HFF-Myc (cell line): Measurements from ENCODE around the gene NDC1.

Source experiments
- DNase-seq: peaks from one replicate; pipeline ENCODE4 v3.0.0-alpha.2; 2011; ENCODE audit warnings: low read depth; ENCODE audit errors: extremely low read depth
- H3K4me3 ChIP-seq: replicated peaks from 2 replicates; pipeline ENCODE4 v1.5.1; 2011; ENCODE audit warnings: low read depth, mild to moderate bottlenecking, control low read depth, low read length
- CTCF ChIP-seq: IDR thresholded peaks from 2 replicates; pipeline ENCODE4 v1.5.1; 2012; ENCODE audit warnings: mild to moderate bottlenecking, low read depth, low read length, control low read depth; ENCODE audit errors: missing control alignments

The NDC1 gene

GRCh38 chr1:53729456-53730223 lies 108.5 kb downstream of the NDC1 start:
- no peak overlapping the region for H3K4me3 ChIP-seq
- no peak for DNase-seq
- no peak for TF ChIP-seq CTCF

GRCh38 chr1:53728702-53729455 lies 109.2 kb downstream of the NDC1 start:
- no peak for TF ChIP-seq CTCF
- H3K4me3 ChIP-seq, result no peak overlapping the region
- no peak for DNase-seq

GRCh38 chr1:53728196-53728595 lies 109.9 kb downstream of the NDC1 start:
- no peak for TF ChIP-seq CTCF
- no peak overlapping the region for H3K4me3 ChIP-seq
- DNase-seq, result no peak

DNA sequence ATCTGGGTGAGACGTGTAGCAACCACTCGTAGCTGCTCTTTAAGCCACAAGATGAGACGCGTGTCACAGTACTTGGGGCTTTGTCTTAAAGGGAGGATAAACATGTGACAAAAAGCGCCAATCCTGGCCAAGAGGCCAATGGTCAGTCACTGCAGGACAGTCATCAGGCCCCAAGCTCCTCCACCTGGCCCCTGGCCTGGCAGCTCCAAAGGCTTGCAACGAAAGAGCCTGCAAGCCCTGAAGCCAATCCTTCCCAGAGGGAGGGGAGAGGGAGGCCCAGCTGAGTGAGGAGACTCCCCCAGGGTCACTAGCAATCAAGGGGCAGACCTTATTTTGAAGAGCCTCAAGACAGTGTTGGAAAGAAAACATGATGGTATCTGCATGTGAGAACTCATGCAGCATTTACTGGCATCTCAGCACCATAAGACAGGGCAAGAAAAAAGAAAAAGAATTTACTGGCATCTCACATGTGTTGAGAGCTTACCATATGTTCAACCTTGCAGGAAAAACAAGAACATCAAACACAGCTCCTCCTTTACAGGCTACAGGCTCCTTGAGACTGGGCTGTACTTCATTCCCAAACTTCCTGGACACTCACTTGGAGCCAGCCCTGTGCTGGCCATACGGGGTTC lies 110.5 kb downstream of the NDC1 start:
- no peak overlapping the region for H3K4me3 ChIP-seq
- DNase-seq, result no peak
- no peak for TF ChIP-seq CTCF

- TF ChIP-seq CTCF, result no peak
- H3K4me3 ChIP-seq, result no peak overlapping the region
- no peak for DNase-seq
These were observed 112.0 kb downstream of the NDC1 start for GRCh38 chr1:53726009-53726600.

- H3K4me3 ChIP-seq, result no peak overlapping the region
- no peak for TF ChIP-seq CTCF
- DNase-seq, result no peak
These were observed 112.8 kb downstream of the NDC1 start for GRCh38 chr1:53725238-53725689.
